HUES6 (cell line): ENCODE measurements around the gene DDX18.
A peak's percentile ranks its signal among the peaks of the same experiment; 100 is the strongest.
"Not testable (repeated sequence)": the region's sequence is repeated elsewhere in the genome, so short reads cannot be mapped to it uniquely, and the experiment has no call there.

Source experiments
- H3K27ac ChIP-seq: 2 replicates; pipeline ENCODE4 v1.7.0; 2013; ENCODE audit warnings: low read depth, mild to moderate bottlenecking, low read length, inconsistent platforms
- H3K27me3 ChIP-seq: 2 replicates; pipeline ENCODE4 v1.6.1; 2013; ENCODE audit warnings: low read length; ENCODE audit not compliant: control insufficient read depth, insufficient read depth
- H3K36me3 ChIP-seq: 2 replicates; pipeline ENCODE4 v1.6.1; 2013; ENCODE audit warnings: low read length; ENCODE audit not compliant: control insufficient read depth, insufficient read depth
- H3K4me1 ChIP-seq: 2 replicates; pipeline ENCODE4 v1.6.1; 2013; ENCODE audit warnings: low read length; ENCODE audit not compliant: control insufficient read depth, insufficient read depth
- H3K4me3 ChIP-seq: 2 replicates; pipeline ENCODE4 v1.5.1; 2013; ENCODE audit warnings: low read depth, low read length
- H3K9ac ChIP-seq: one replicate; pipeline ENCODE4 v1.6.1; 2013; ENCODE audit warnings: mild to moderate bottlenecking, low read length
- H3K9me3 ChIP-seq: 2 replicates; pipeline ENCODE4 v1.6.1; 2013; ENCODE audit warnings: low read depth, low read length; ENCODE audit not compliant: control insufficient read depth, insufficient read depth

Gene DDX18

DNA sequence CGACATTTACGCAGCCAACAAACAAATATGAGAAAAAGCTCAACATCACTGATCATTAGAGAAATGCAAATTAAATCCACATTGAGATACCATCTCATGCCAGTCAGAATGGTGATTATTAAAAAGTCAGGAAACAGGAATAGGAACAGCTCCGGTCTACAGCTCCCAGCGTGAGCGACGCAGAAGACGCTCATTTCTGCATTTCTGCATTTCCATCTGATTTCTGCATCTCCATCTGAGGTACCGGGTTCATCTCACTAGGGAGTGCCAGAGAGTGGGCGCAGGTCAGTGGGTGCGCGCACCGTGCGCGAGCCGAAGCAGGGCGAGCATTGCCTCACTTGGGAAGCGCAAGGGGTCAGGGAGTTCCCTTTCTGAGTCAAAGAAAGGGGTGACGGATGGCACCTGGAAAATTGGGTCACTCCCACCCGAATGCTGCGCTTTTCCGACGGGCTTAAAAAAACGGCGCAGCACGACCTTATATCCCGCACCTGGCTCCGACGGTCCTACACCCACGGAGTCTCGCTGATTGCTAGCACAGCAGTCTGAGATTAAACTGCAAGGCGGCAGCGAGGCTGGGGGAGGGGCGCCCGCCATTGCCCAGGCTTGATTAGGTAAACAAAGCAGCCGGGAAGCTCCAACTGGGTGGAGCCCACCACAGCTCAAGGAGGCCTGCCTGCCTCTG is 10.7 kb upstream of the DDX18 start:
- not testable (repeated sequence) for H3K27me3 ChIP-seq, H3K27ac ChIP-seq, H3K36me3 ChIP-seq, H3K9me3 ChIP-seq, H3K4me1 ChIP-seq
- H3K4me3 ChIP-seq = peak overlapping the region; percentile 75
- peak overlapping the region; percentile 64 for H3K9ac ChIP-seq

DNA sequence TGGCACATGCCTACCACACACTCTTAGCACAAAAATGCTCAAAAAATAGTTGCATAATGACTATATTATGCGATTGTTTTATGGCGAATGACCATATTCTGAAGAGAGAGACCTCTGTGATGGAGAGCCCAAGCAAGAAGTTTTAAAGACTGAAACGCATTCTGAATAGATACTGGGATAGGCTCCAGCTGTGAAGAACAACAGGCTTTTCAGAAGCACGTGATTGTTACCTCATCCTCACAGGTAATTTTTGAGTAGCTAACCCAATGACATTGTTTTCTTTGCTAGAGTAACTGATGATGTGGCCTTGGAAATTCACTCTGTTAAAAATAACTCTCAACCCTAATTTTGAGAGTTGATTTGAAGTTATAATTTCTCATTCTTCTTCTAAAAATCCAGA is 2.0 kb upstream of the DDX18 start:
- H3K27ac ChIP-seq = no peak overlapping the region
- H3K27me3 ChIP-seq = no peaks in the 10 kb centered on the region
- H3K9me3 ChIP-seq = no peaks in the 10 kb centered on the region
- no peak overlapping the region for H3K4me3 ChIP-seq
- H3K4me1 ChIP-seq = peaks cover 13% of the 10 kb centered on the region
- peaks cover 16% of the 10 kb centered on the region for H3K36me3 ChIP-seq
- H3K9ac ChIP-seq = no peak overlapping the region

DNA sequence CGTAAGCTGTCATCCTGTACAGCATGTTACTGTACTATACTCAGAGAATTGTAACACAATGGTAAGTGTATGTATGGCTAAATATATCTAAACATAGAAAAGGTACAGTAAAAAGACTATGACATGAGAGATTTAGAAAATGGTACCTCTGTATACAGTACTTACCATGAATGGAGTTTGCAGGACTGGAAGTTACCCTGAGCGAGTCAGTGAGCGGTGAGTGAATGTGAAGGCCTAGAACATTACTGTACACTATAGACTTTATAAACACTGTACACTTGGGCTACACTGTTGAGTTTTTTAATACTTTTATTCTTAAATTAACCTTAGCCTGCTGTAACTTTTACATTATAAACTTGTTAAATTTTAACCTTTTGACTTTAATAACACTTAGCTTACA is 1.5 kb downstream of the DDX18 start:
- Histone ChIP-seq H3K4me1 (peaks cover 13% of the 10 kb centered on the region), H3K9ac (no peak overlapping the region), H3K4me3 (peak overlapping the region; percentile 87), H3K9me3 (no peaks in the 10 kb centered on the region), H3K27ac (no peak overlapping the region), H3K36me3 (peaks cover 51% of the 10 kb centered on the region), H3K27me3 (no peaks in the 10 kb centered on the region)

DNA sequence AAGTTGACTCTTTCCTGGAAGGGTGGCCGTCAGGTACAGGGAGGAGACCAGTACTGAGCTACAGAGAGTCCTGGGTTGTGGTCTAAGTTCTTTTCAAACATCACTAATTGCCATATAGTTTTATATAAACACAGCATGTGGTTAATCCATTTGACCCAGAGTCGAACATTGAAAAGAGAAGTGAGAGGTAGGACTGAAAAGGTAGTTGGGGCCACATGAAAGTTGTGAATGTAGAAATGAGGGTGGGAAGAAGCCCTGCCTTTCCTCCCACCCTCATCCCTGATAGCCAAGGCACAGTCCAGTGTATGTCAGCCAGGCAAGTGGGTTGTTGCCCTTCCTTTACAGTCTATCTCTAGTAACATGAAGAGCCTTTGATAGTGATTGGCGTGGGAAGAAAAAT is 4.4 kb downstream of the DDX18 start:
- H3K27ac ChIP-seq = no peak overlapping the region
- no peaks in the 10 kb centered on the region for H3K27me3 ChIP-seq
- H3K4me1 ChIP-seq = peaks cover 4% of the 10 kb centered on the region; the same call in 1 of the 2 replicates
- no peak overlapping the region for H3K4me3 ChIP-seq
- peaks cover 81% of the 10 kb centered on the region for H3K36me3 ChIP-seq
- no peaks in the 10 kb centered on the region for H3K9me3 ChIP-seq
- no peak overlapping the region for H3K9ac ChIP-seq

DNA sequence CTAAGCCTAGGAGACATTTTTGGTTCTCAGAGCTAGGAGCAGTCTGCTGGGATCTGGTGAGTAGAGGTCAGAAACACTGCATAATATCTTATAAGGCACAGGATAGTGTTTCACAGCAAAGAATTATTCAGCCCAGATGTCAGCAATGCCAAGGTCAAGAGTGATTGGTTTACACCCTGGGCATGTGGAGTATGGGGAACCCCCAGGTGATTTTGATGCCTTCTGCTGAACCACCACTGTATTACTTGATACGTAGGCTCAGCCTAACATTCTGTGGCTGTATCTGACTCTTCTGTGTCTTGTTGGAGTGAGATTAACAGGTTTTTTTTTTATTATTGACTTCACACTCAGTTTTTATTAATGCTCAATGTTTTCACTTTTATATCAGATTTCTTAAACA is 6.0 kb downstream of the DDX18 start:
- peaks cover 4% of the 10 kb centered on the region; the same call in 1 of the 2 replicates for H3K4me1 ChIP-seq
- no peaks in the 10 kb centered on the region for H3K9me3 ChIP-seq
- H3K9ac ChIP-seq = no peak overlapping the region
- H3K27ac ChIP-seq = no peak overlapping the region
- H3K36me3 ChIP-seq = peaks cover 96% of the 10 kb centered on the region
- H3K4me3 ChIP-seq = no peak overlapping the region
- H3K27me3 ChIP-seq = no peaks in the 10 kb centered on the region

DNA sequence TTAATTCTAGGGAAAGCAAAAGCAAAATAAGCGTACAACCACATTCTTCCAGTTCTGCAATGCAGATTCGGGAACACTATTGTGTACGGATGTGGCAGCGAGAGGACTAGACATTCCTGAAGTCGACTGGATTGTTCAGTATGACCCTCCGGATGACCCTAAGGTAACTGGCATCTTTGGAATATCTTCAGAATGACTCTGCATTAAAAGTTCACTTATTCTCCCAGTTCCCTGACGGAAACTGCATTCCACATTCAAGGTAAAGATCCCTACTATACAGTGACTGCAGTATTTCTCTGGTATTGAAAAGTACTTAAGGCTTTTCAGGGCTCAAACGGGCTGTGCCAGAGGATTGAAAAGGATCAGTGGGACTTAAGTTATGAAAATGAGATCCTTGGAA is 10.9 kb downstream of the DDX18 start:
- Histone ChIP-seq H3K9me3 (no peaks in the 10 kb centered on the region), H3K36me3 (peaks cover 100% of the 10 kb centered on the region), H3K9ac (no peak overlapping the region), H3K27ac (no peak overlapping the region), H3K27me3 (no peaks in the 10 kb centered on the region), H3K4me3 (no peak overlapping the region), H3K4me1 (no peaks in the 10 kb centered on the region)

DNA sequence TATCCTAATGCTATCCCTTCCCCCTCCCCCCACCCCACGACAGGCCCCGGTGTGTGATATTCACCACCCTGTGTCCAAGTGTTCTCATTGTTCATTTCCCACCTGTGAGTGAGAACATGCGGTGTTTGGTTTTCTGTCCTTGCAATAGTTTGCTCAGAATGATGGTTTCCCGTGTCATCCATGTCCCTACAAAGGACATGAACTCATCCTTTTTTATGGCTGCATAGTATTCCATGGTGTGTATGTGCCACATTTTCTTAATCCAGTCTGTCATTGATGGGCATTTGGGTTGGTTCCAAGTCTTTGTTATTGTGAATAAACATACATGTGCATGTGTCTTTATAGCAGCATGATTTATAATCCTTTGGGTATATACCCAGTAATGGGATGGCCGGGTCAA is 13.0 kb downstream of the DDX18 start:
- not testable (repeated sequence) for H3K9me3 ChIP-seq, H3K27me3 ChIP-seq, H3K27ac ChIP-seq, H3K9ac ChIP-seq, H3K4me1 ChIP-seq, H3K4me3 ChIP-seq
- H3K36me3 ChIP-seq = peaks cover 98% of the 10 kb centered on the region

DNA sequence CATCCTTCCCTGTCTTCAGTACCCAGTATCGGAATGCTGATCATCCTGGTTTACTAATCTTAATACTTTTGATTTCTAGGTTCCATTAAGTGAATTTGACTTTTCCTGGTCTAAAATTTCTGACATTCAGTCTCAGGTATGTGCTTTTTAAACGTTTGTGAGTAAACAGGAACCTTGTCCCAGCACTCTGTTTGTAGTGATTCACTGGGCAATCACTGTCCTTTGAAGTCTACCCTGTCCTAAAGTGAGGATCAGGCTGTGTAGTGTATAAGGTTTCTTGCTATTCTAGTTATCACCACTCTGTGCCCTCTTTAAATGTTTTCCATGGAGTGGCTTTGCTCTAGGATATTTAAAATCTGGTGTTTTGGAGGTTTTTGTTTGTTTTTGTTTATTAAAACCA is 14.4 kb downstream of the DDX18 start:
- Histone ChIP-seq H3K9me3 (no peaks in the 10 kb centered on the region), H3K4me1 (no peaks in the 10 kb centered on the region), H3K9ac (no peak overlapping the region), H3K27me3 (no peaks in the 10 kb centered on the region), H3K4me3 (no peak overlapping the region), H3K36me3 (peaks cover 97% of the 10 kb centered on the region), H3K27ac (no peak overlapping the region)

DNA sequence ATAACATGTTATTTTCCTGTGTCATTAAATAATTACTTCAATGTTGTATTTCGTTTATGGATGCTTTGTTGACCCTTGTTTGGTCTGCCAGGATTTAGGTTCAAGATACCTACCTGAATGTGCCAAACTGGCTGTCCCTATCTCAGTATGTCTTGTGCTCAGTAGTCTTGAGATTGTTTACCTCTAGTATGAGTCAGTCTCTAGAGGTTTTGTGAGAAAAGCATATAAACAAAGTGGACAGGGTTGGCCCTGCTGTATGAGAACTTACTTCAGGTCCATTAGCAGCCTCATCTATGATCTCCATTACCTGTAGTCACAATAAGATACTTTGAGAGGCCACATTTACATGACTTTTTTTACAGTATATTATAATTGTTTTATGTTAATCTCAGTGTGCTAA is 17.8 kb downstream of the DDX18 start:
- Histone ChIP-seq H3K9me3 (no peaks in the 10 kb centered on the region), H3K4me1 (no peaks in the 10 kb centered on the region), H3K27me3 (peaks cover 9% of the 10 kb centered on the region; the same call in 1 of the 2 replicates), H3K27ac (no peak overlapping the region), H3K36me3 (peaks cover 66% of the 10 kb centered on the region), H3K4me3 (no peak overlapping the region), H3K9ac (no peak overlapping the region)

DNA sequence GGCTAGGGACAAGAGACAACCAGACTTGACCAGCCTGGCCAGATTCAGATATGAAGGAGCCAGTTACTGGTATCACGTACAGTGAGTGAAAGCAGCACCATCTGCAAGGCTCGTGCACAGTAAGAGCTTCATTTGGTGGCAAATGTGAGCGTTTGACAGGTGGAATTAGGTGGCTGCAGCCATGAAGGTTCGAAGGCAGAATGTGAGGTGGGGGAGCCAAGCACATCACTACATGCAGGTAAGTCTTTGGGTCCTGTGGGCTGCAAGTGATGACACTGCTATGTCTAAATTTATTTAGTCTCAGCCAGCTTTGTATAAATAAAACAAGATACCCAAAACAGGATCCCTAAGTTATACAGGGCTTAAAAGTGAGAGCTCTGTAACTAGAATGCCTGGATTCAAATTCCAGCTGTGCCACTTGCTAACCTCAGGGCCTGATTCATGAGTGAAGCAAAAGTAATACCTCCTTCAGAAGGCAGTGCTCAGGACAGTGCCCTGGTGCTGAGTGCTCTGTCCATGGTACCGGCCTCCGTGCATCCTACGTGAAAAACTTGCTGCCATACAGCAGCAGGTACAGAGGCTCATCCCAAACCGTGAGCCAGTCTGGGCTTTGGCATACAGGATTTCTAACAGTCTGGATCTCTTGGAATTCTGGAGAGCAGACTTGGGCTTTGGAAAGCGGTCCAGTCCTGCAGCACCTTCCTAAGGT is 18.6 kb downstream of the DDX18 start:
- Histone ChIP-seq H3K9ac (no peak overlapping the region), H3K36me3 (peaks cover 59% of the 10 kb centered on the region), H3K27ac (no peak overlapping the region), H3K27me3 (peaks cover 13% of the 10 kb centered on the region; the same call in 1 of the 2 replicates), H3K4me3 (no peak overlapping the region), H3K9me3 (no peaks in the 10 kb centered on the region), H3K4me1 (no peaks in the 10 kb centered on the region)

DNA sequence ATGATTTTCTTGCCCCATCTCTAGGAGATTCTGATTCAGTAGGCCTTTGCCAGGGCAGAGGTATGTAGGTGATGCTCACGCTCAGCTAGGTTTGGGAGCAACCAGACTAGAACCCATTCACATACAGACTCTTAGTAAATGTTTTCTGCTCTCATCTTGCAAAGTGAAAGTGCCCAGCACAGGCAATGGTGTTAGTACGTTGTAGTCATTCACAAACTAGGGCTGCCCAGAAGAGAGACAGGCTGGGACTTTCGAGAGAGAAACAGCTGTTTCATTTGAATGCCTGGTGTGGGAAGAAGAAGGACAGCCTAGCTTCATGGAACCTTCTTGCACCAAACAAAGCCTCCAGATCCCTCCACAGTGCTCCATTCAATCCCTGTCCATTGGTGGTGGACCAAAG is 19.4 kb downstream of the DDX18 start:
- H3K9ac ChIP-seq = no peak overlapping the region
- H3K4me1 ChIP-seq = no peaks in the 10 kb centered on the region
- H3K4me3 ChIP-seq = no peak overlapping the region
- H3K9me3 ChIP-seq = no peaks in the 10 kb centered on the region
- H3K27ac ChIP-seq = no peak overlapping the region
- peaks cover 13% of the 10 kb centered on the region; the same call in 1 of the 2 replicates for H3K27me3 ChIP-seq
- peaks cover 51% of the 10 kb centered on the region for H3K36me3 ChIP-seq
